Midbrain (tissue), 1 donor: ENCODE data around the gene TNS3.

Experiments
- DNase-seq: peaks from one replicate; lab custom pipeline; 2025; lab: John Stamatoyannopoulos, UW

Gene TNS3

GRCh38 chr7:47506382-47507339 lies 75.2 kb downstream of the TNS3 start:
- no peak for DNase-seq

DNA sequence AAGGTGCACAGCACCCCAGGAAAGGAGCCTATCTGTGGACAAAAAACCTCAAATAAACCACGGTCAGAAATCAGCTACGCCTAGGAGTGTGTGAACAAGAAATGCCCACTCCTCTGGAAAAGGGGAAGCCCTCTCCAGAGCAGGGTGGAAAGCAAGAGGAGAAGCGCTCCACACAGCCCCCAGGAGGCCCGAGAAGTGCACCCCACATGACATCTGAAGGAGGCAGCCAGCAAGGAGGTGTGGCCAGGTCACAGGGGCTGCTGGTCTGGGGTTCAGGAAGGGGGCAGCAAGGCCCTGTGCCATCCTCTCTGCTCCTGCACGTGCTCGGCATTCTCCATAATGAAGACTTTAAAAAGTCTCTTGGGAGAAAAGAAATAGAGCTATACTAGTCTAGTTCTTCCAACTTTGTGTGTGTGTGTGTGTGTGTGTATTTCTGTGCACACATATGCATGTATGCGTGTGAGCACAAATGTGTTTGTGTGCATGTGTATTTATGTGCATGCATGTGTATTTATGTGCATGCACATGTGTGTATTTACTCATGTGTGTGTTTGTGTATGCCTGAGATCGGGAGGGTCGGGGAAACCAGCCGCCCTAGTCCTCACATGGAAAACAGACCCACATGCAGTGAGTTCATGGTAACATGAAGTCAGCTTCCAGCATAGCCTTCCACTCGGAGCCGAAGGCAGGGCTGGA lies 76.5 kb downstream of the TNS3 start:
- no peak for DNase-seq

DNA sequence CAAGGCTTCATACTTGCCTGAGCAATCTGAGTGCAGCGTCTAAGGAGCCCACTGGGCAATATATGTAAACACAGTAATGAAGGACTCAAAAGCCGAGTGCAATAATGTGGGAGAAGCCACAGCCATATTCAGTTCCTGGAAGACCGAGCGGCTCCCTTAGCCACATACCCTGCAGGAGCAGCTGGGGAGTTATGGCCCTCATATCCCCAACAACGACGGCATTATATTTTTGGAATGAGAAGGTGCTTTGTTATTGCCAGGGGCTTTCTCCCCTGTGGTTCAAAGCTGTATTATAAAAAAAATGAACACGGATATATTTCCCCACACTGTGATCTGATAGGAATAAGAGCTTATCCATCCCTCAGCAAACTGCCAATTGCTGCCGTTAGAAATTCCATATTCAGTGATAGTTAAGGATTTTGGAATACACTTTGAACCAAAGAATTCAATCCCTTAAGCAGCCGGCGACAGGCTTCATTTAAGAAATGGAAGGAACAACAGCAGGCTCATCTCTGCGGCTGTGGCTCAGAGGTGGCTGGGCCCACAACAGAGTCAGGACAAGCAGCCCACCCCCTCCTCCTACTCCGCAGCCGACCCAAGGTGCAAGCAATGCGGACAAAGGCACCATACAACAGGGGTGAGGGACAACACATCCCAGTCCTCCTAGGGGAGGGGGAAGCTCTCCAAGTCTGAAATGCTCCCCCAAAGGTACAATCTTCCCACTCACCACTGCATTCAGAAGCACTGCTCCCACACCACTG lies 77.2 kb downstream of the TNS3 start:
- no peak for DNase-seq

DNA sequence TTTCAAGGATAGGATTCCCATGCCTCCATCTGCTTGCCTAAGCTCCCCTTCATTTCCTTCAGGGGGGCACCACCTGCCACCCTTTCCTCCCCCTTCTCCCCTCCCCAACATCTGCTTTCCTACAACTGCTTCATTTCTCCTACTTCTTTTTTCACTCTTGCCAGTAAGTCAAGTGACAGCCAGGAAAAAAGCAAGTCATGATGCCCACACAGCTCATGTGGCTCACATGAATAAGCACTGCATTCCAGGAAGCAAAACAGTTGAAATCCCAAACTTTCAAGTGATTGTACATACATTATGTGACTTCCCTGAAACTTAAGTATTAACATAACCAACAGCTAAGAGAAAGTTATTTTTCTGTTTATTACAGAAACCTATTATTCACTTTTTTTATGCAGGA lies 78.6 kb downstream of the TNS3 start:
- DNase-seq = no peak

- no peak for DNase-seq
Measured at GRCh38 chr7:47502240-47502877, 79.6 kb downstream of the TNS3 start.

DNA sequence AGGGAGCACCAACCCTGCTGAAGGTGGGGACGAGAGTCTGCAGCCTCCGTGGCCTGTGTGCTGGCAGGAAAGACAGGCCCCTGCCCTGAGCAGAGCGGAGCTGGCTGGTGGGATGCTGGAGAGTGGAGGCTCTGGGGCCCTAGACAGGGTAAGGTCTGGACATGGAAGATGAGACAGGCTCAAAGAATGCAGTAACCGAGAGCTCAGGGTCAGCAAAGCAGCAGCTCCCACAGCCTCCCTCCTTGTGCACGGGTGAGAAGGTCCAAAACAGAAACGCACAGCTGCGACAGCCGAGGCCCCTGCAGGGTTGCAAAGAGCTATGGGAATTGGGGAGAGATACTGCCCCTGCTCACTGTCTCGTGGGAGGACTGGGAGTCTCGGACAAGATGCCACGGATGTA lies 80.5 kb downstream of the TNS3 start:
- DNase-seq = no peak

DNA sequence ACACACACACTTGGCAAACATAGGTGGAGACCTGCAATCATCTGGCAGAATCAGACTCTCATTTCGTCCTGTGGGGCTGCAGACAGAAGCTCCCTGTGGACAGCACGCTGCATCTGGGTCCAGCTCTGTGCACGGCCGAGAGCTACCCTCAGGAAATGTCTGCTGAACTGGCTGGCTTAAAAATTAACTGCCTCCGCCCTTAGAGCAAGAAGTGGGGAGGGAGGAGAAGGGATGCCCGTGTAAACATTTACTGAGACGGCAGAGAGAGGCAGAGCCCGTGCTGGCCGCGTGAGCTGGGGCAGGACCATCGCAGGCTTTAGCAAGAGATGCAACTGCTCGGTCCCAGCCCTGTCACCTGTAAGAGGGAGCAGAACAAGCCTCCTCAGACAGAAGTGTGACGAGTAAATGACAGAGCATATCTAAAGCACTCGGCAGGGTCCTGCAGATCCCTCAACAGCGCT lies 81.8 kb downstream of the TNS3 start:
- no peak for DNase-seq

DNA sequence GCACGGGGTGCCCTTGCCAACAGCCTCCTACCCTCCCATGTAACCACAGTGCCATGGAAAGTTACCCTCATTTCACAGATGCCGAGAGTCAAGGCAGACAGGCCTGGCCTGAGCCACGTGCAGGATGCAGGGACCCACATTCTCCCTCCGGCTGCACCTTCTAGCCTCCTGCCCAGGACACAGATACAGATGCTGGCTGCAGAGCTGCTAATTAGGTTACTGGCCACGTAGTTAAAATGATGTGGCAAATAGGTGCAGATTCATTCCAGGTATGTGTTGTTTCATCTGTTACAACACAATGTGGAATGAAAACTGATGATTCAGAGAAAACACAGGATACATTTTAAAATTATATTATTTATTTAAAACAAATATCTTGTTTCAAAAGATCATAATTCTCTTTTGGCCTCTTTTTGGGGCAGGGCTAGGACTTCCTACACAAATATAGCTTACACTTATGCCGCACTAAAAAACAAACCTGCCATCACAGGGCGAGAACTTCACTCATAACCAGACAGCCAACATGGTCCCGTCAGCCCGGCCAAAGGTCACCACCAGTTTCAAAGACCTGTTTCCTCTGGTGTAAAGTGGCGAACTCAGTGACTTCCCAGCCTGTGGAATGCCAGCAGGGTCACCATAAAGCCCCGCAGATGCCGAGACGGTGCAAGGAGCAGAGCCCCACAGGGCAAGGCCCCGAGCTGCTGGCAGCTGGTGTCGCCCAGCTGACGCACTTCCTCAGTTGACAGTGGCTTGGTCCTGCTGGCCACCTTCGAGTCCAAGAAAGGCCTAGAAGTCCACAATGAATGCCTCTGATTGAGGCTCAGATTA lies 83.5 kb downstream of the TNS3 start:
- no peak for DNase-seq

DNA sequence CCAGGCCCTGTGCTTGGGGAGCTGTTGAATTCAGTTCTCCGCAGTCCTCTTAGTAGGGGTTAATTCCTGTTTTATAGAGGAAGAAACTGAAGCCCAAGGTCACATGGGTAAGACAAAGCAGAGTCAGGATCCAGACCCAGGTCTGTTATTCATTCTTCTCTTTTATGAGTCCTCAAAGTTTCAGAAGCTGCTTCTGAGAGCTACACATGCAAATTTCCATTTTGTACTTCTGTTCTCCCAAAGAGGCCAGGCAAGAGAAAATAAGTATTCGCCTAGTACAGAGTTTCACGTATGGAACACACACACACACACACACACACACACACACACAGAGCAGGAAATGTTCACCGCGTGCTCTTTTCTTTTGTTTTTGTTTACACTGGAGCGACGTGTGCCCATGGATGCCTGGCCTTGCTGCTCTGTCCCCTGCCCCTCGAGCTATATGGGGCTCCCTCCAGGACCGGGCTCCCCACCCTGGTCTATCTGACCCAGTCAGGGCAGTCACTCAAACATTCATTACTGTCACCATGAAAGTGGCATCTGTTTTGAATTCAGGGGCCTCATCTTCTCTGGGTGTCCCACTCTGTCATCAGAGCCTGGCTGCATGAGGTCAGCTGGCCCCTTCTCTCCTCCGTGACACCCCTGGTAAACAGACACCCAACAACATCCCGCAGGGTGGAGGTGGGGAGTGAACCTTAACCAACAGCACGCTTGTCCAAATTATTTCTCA lies 84.4 kb downstream of the TNS3 start:
- DNase-seq = no peak

GRCh38 chr7:47496666-47497065 lies 85.2 kb downstream of the TNS3 start:
- no peak for DNase-seq

GRCh38 chr7:47496056-47496665 lies 85.8 kb downstream of the TNS3 start:
- DNase-seq = no peak

GRCh38 chr7:47493976-47494911 lies 87.7 kb downstream of the TNS3 start:
- no peak for DNase-seq

DNA sequence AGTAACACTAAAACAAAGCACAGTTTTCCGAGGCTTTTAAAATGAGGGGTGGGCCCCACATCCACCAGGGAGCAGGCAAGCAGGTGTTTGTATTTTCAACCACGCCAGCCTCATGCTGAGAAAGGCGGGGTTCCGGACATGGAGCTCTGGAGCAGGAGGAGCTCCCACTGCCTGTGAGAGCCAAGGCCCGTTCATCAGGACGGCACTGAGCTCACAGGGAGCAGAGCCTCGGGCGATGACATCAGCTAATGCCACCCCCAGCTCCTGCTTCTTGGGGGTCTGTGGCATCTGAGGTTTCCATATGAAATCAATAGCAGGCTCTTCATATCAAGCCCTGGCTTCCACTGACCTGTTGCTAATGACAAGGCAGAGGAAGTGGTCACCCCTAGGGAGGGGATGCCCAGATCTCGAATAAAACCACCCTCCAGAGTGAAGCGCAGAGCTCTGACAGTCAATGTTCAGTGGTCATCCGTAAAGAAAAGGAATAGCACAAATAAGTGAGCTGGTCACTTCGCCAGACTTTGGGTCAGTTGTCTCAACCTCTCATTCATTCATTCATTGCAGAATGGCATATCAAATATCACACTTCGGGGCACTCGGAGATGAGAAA lies 89.1 kb downstream of the TNS3 start:
- DNase-seq = no peak

DNA sequence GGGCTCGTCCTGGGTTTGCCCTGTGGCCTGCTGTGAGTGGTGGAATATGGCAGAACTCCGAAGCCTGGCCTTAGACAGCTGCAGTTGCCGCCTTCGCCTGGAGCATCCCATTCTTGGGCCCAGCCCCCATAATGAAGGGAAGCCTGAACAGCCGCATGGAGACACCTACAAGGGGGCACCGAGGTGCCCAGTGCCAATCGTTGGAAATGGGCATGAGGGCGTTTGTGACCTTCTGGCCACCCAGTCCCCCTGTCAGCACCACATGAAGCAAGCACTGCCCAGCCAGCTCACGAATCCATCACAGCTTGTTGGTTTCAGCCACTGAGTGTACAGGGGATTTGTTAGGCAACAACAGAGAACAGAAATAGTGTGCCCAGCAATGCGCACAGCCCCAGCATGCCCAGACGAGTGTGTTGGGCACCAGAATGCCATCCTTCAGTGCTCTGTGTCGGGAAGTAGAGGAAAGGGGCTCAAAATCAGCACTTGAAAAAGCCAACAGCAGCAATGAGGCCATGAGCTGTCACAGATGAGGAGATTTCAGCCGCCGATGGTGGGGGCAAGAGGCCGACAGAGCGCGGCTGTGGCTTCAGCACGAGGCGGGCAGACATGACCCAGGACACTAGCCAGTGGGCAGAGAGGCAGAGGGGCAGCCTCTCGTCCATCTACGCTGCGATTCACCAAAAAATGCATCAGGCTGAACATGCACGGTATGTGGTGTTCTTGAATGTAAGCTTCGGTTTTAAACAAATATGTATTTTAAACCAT lies 91.2 kb downstream of the TNS3 start:
- no peak for DNase-seq

- DNase-seq = no peak
Measured at GRCh38 chr7:47489624-47490023, 92.3 kb downstream of the TNS3 start.

- no peak for DNase-seq
Measured at GRCh38 chr7:47488969-47489342, 93.0 kb downstream of the TNS3 start.

DNA sequence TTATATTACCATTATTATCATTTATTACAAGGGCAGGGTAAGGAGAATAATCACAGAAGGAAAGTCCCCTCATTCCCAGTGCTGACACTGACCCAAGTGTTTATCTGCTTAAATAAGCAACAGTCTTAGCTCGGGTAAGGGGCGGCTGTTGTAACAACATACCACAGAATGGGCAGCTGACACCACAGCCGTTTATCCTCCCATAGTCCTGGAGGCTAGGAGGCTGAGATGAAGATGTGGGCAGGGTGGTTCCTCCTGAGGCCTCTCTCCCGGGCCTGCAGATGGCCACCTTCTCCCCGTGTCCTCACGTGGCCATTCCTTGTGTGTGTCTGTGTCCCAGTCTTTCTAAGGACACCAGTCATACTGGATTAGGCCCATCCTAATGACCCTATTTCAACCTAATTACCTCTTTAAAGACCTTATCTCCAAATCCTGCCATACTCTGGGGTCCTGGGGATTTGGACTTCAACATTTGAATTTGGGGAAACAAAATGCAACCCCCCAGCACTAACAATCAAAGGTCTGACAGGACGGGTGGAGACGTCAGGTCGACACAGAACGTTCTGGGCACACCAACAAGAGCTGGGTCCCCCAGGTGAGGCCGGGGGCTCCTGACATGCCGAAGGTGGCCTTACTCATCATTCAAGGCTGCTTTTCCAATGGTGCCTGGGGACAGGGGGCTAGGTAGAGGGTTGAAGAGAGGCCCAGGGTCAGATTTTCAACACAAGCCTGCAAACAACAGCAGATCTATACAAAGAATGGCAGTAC lies 93.5 kb downstream of the TNS3 start:
- DNase-seq = no peak
